Glutamatergic neuron (in vitro differentiated cells): Measurements from ENCODE around the gene MPP1. TPM values are rescaled to one million over a fixed set of nuclear protein-coding genes. Genes with fewer than 3 reads are reported as not detected.

ENCODE experiments used
- DNase-seq: peaks from one replicate; pipeline ENCODE4 v3.0.0; 2022
- H3K27ac Mint-ChIP-seq: one replicate; pipeline ENCODE4 v1.8.0; 2020; ENCODE audit warnings: mild to moderate bottlenecking, mixed read lengths, inconsistent platforms; ENCODE audit not compliant: unreplicated experiment
- H3K27me3 Mint-ChIP-seq: one replicate; pipeline ENCODE4 v1.8.0; 2020; ENCODE audit warnings: mild to moderate bottlenecking, moderate library complexity, mixed read lengths, inconsistent platforms; ENCODE audit not compliant: unreplicated experiment
- H3K36me3 Mint-ChIP-seq: one replicate; pipeline ENCODE4 v1.8.0; 2020; ENCODE audit warnings: mild to moderate bottlenecking, mixed read lengths, inconsistent platforms; ENCODE audit not compliant: unreplicated experiment
- H3K4me1 Mint-ChIP-seq: one replicate; pipeline ENCODE4 v1.8.0; 2020; ENCODE audit warnings: mild to moderate bottlenecking, low read depth, mixed read lengths, inconsistent platforms; ENCODE audit not compliant: unreplicated experiment
- H3K4me3 Mint-ChIP-seq: one replicate; pipeline ENCODE4 v1.8.0; 2020; ENCODE audit warnings: mild to moderate bottlenecking, mixed read lengths, inconsistent platforms; ENCODE audit not compliant: unreplicated experiment
- H3K9me3 Mint-ChIP-seq: one replicate; pipeline ENCODE4 v1.8.0; 2020; ENCODE audit warnings: mild to moderate bottlenecking, moderate library complexity, mixed read lengths, inconsistent platforms; ENCODE audit not compliant: unreplicated experiment
- CTCF ChIP-seq: fragments of 200-600 bp; sonication (generic); IDR thresholded peaks from one replicate; pipeline ENCODE4 v1.5.0; 2021; ENCODE audit not compliant: partially characterized antibody, unreplicated experiment
- long read RNA-seq: library from polyadenylated mRNA; unstranded; transcript quantifications from one replicate; pipeline ENCODE4 v2.0.0, GENCODE V29; 2020; ENCODE audit not compliant: unreplicated experiment
- total RNA-seq: library from RNA; stranded (reverse); fragmentation: NEBNext Ultra II Directional; extraction: Animal tissue kit (Norgen Biotek cat#: 25700); gene quantifications from one replicate; pipeline ENCODE4 v1.2.1, GENCODE V29; 2021; ENCODE audit not compliant: unreplicated experiment

Gene MPP1
- total RNA-seq, result 12.7 TPM
- long read RNA-seq, transcript MPP1-202 (12 exons, 2,042 nt), result major isoform, 6 of 9 reads
- long read RNA-seq, partial matches to known transcripts, result 1 of 9 reads
- long read RNA-seq, other reads (novel, unspliced or antisense), result 2 of 9 reads

DNA sequence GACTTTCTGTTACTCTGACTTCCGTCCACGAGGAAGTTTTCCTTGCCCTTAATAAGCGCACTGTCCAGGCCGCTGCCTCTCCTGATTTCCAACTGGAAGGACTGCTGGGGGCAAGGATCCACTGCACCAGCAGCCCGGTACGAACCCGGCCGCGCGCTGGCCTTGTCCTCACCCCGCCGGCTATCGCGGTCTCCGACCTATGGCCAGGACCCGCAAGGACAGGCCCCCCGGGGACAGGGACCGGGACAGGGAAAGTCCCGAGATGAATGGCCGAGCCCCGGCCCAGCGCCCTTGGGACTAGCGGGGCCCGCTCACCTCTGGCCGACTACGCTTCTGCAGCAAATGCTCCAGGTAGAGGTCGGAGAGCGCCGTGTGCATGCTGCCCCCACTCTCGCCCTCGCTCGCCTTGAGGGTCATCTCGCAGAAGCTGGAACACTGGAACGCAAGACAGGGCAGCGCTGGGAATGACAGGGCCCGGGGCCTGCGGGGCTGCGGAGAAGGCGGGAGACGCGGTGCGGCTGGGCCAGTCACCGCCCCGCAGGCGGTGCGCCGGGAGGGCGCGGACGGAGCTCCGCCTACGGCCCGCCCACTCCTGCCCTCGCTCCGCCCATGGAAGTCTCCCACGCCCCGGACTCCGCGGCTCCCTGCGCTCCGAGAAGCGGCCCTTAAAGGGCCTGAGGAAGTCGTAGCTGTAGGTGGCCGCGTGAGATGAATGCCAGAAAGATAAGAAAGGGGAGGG lies at the start of gene MPP1:
MPP1 (minus strand) TSS at position 529 of the 739 bp plus-strand sequence; CDS start at position 417, 112 bp downstream.
- Mint-ChIP-seq H3K4me3 (peak within 1 kb of the TSS; percentile 86), H3K36me3 (no peaks in the 10 kb centered on the region), H3K4me1 (peaks cover 2% of the 10 kb centered on the region), H3K27me3 (peaks cover 2% of the 10 kb centered on the region), H3K27ac (peak within 1 kb of the TSS; percentile 59), H3K9me3 (no peaks in the 10 kb centered on the region)
- peak; percentile 79 for DNase-seq
- TF ChIP-seq CTCF, result no peak

- Mint-ChIP-seq H3K4me1 (no peaks in the 10 kb centered on the region), H3K36me3 (no peaks in the 10 kb centered on the region), H3K27me3 (no peaks in the 10 kb centered on the region), H3K27ac (no peak overlapping the region), H3K9me3 (no peaks in the 10 kb centered on the region), H3K4me3 (no peak overlapping the region)
- no peak for TF ChIP-seq CTCF
- DNase-seq, result no peak
Observed at GRCh38 chrX:154850957-154851611, 45.8 kb upstream of the MPP1 start.

- Mint-ChIP-seq H3K4me3 (no peak overlapping the region), H3K27me3 (no peaks in the 10 kb centered on the region), H3K27ac (no peak overlapping the region), H3K4me1 (no peaks in the 10 kb centered on the region), H3K36me3 (no peaks in the 10 kb centered on the region), H3K9me3 (peaks cover 4% of the 10 kb centered on the region)
- no peak for DNase-seq
- TF ChIP-seq CTCF, result peak; percentile 22
Observed at GRCh38 chrX:154840856-154841255, 35.6 kb upstream of the MPP1 start.

DNA sequence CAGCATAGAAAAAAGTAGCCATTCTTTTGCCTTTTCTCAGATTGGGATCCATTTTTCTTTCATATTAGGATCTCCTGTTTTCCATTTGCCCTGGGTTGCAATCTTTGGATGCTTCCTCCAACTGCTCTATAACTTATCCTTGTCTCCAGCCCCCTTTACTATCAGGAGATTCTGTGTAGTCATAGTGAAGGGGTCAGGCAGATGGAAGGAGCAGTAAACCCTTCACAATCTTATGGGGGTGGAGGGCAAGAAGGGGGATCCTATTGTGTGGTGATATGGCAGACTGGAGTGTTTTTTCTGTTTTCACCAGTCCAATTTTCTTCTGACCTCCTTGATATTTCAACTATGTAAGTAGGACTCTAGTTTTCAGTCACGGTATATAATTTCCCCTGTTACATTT lies 30.9 kb upstream of the MPP1 start:
- no peak for TF ChIP-seq CTCF
- Mint-ChIP-seq H3K4me3 (no peak overlapping the region), H3K27ac (no peak overlapping the region), H3K36me3 (no peaks in the 10 kb centered on the region), H3K4me1 (no peaks in the 10 kb centered on the region), H3K27me3 (no peaks in the 10 kb centered on the region), H3K9me3 (peaks cover 4% of the 10 kb centered on the region)
- DNase-seq, result no peak

- Mint-ChIP-seq H3K4me3 (no peak within 1 kb of the TSS), H3K4me1 (no peaks in the 10 kb centered on the region), H3K27me3 (no peaks in the 10 kb centered on the region), H3K36me3 (no peaks in the 10 kb centered on the region), H3K27ac (no peak within 1 kb of the TSS), H3K9me3 (peaks cover 3% of the 10 kb centered on the region)
- no peak for DNase-seq
- no peak for TF ChIP-seq CTCF
Observed at GRCh38 chrX:154834562-154834961, 29.3 kb upstream of the MPP1 start, which contains the start of gene SMIM9. Gene SMIM9, minus strand, starts transcription at chrX:154834662. Its CDS starts 3,806 bp downstream, at chrX:154830856.
